Activated CD8-positive, alpha-beta memory T cell treated with anti-CD3 and anti-CD28 coated beads, Interleukin-2, amount 10 ng/mL, durations not matched to agents 7 days and 5 days (primary cell): ENCODE measurements around the gene CD2AP. TPM values are rescaled to one million over a fixed set of nuclear protein-coding genes. Genes with fewer than 3 reads are reported as not detected.
A peak's percentile ranks its signal among the peaks of the same experiment; 100 is the strongest.

Source experiments
- ATAC-seq: fragments of 150-1000 bp; cut with Tn5 transposase; one replicate; pipeline ENCODE4 v1.10.0; 2021; ENCODE audit warnings: moderate library complexity
- CTCF ChIA-PET: fragments of 350-600 bp; sonication (Branson Sonifier 250); formaldehyde crosslinking; loops from one replicate; lab custom pipeline; 2021; ENCODE audit warnings: antibody characterized with exemption; lab: Charles Lee
- DNase-seq: peaks from one replicate; pipeline ENCODE4 v3.0.0-alpha.2; 2020
- H3K27ac Mint-ChIP-seq: one replicate; pipeline ENCODE4 v1.8.0; 2021; ENCODE audit warnings: mild to moderate bottlenecking, mixed read lengths
- H3K27me3 Mint-ChIP-seq: one replicate; pipeline ENCODE4 v1.8.0; 2021; ENCODE audit warnings: mixed read lengths
- H3K36me3 Mint-ChIP-seq: one replicate; pipeline ENCODE4 v1.8.0; 2021; ENCODE audit warnings: mild to moderate bottlenecking, mixed read lengths
- H3K4me1 Mint-ChIP-seq: one replicate; pipeline ENCODE4 v1.8.0; 2021; ENCODE audit warnings: mixed read lengths
- H3K4me3 Mint-ChIP-seq: one replicate; pipeline ENCODE4 v1.8.0; 2021; ENCODE audit warnings: mild to moderate bottlenecking, moderate library complexity, mixed read lengths
- H3K9me3 Mint-ChIP-seq: one replicate; pipeline ENCODE4 v1.8.0; 2022; ENCODE audit warnings: low read depth, mixed read lengths
- total RNA-seq, 2 experiments: library from RNA; stranded (reverse); gene quantifications; one replicate each; pipeline ENCODE4 v1.2.3, GENCODE V29; 2021

The CD2AP gene
- total RNA-seq, 2 experiments from 2014 or later, result 25.5 to 30.9 TPM

DNA sequence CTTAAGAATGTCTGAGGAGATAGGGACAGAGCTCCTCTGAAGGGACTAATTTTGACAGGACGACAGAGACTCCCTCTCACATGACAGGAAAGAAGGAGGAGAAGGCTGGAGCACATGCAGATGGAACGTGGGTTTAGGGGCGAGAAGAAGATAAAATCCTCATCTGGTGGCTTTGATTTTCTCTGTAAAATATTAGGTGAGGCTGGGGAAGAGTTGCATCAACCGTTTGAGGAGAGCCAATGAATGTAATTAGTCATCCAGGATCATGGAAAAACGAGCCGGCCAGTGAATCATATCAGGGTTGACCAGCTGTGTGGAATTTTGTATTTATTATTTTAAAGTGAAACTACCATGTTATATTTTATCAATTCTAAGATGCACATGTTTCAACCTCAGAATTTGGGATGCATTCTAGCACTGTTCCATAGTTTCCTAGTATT, 173.9 kb downstream of the CD2AP start:
- no peak overlapping the region for H3K27ac Mint-ChIP-seq
- CTCF ChIA-PET, result no interaction called here
- H3K4me3 Mint-ChIP-seq, result no peak overlapping the region
- H3K36me3 Mint-ChIP-seq, result no peaks in the 10 kb centered on the region
- no peaks in the 10 kb centered on the region for H3K27me3 Mint-ChIP-seq
- no peak for DNase-seq
- peaks cover 9% of the 10 kb centered on the region for H3K4me1 Mint-ChIP-seq
- no peak for ATAC-seq
- H3K9me3 Mint-ChIP-seq, result no peaks in the 10 kb centered on the region

DNA sequence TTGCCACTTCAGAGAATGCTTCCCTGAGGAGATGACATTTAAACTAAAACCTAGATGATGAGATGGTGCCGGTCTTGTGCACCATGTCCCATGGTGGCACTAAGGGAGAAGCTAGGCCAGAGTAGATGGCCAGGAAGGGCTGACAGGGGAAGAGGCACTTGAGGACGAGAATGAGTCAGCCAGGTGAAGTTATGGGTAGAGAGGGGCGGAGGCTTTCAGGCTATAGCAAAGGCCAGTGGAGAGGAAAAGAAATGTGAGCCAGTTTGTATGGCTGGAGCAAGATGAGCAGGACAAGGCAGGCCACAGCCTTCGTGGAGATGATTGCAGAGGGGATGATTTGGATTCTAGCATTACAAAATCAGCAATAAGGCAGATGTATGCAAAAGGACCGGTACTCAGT, 176.1 kb downstream of the CD2AP start:
- H3K27me3 Mint-ChIP-seq, result no peaks in the 10 kb centered on the region
- DNase-seq, result no peak
- no peaks in the 10 kb centered on the region for H3K9me3 Mint-ChIP-seq
- CTCF ChIA-PET, result interaction anchor here (1.9 kb wide), 1 partner anchor 80 kb away, joined by 3 read pairs; no protein-coding TSS in a partner anchor
- H3K4me1 Mint-ChIP-seq, result peaks cover 9% of the 10 kb centered on the region
- no peaks in the 10 kb centered on the region for H3K36me3 Mint-ChIP-seq
- no peak for ATAC-seq
- H3K4me3 Mint-ChIP-seq, result no peak overlapping the region
- H3K27ac Mint-ChIP-seq, result no peak overlapping the region

DNA sequence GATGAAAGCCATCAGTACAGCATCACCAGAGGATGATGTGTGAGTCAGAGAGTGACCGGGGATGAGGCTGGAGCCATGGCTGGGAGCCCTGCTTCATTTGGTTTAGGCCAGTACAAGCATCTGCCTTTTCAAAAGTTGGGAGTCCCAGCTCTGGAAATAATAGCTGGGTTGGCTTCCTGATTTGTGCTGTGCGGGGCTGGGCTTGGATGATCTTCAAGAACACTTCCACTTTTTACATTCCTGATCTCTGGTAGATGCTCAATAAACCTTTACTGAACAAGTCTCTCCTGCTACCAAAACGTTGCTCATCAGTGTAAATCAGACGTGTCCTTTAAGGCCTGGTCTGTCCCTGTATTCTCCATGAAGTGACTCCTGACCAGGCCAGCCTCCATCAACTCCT, 176.7 kb downstream of the CD2AP start:
- H3K36me3 Mint-ChIP-seq, result no peaks in the 10 kb centered on the region
- CTCF ChIA-PET, result interaction anchor here (1.9 kb wide), 1 partner anchor 80 kb away, joined by 3 read pairs; no protein-coding TSS in a partner anchor
- H3K27me3 Mint-ChIP-seq, result no peaks in the 10 kb centered on the region
- H3K27ac Mint-ChIP-seq, result no peak overlapping the region
- peaks cover 9% of the 10 kb centered on the region for H3K4me1 Mint-ChIP-seq
- no peak for ATAC-seq
- no peak for DNase-seq
- no peak overlapping the region for H3K4me3 Mint-ChIP-seq
- H3K9me3 Mint-ChIP-seq, result no peaks in the 10 kb centered on the region

DNA sequence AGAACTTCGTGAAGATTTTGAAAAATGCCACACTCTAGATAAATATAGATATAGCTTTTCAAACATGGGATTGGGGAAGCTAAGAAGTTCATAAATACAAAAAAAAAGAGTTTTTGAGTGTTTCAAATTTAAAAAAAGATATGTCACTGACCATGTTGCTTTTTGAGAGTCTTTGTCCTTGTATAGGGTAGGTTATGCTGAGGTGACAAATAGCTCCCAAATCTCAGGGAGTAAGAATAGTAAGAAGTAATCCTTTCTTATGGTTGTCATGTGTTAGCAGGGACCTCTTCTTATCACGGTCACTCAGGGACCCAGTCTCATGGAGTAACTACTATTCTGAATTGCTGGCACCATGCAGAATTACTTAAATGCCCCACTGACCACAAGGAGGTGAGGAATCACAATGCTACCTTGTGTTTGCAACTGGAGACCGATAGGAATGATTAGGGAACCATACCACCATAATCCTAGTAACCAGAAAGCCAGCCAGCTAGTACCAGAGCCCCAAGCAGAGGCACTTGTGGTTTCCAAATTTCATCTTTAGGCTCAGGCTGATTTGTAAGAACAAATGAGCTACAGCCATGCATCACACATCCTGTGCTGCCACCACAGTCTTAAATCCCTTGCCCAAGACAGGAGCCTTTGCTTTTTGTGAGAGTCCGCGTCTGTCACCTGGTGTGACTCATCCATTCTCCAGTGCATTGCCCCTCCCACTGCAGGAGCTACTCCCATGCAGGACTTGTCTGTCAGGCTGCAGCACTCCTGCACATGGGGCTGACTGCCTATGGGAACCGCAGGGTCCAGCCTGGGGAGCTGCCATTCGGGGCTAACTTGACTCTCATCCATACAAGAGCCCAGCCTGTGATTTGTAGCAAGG, 178.4 kb downstream of the CD2AP start:
- Mint-ChIP-seq H3K27ac (no peak overlapping the region), H3K4me3 (no peak overlapping the region), H3K36me3 (no peaks in the 10 kb centered on the region), H3K27me3 (peaks cover 6% of the 10 kb centered on the region), H3K4me1 (peaks cover 9% of the 10 kb centered on the region), H3K9me3 (no peaks in the 10 kb centered on the region)
- DNase-seq (peak; percentile 76), ATAC-seq (peak; percentile 98)
- CTCF ChIA-PET, result interaction anchor here (1.0 to 1.3 kb wide), 2 partner anchors 12 to 25 kb away, joined by 3 to 6 read pairs; no protein-coding TSS in a partner anchor

DNA sequence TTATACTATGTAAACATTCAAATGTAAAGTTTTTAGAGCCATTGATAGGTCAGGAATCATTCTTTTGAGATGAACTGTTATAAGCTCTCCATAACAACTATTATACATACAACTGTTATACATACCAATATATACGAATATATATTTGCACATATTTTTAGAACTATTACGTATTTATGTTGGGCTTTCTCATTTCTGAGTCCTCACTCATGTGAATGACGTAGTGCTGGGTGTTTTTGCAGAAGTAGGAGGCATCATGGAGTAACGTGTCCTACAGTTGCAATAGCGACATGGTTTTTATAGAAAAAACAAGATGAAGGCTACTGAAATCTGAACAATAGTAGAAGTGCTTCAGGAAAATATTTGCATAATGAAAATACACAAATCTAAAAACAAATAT, 184.4 kb downstream of the CD2AP start:
- DNase-seq, result no peak
- peaks cover 25% of the 10 kb centered on the region for H3K27me3 Mint-ChIP-seq
- no peaks in the 10 kb centered on the region for H3K9me3 Mint-ChIP-seq
- no peaks in the 10 kb centered on the region for H3K36me3 Mint-ChIP-seq
- CTCF ChIA-PET, result no interaction called here
- H3K27ac Mint-ChIP-seq, result no peak overlapping the region
- no peak for ATAC-seq
- no peaks in the 10 kb centered on the region for H3K4me1 Mint-ChIP-seq
- no peak overlapping the region for H3K4me3 Mint-ChIP-seq

DNA sequence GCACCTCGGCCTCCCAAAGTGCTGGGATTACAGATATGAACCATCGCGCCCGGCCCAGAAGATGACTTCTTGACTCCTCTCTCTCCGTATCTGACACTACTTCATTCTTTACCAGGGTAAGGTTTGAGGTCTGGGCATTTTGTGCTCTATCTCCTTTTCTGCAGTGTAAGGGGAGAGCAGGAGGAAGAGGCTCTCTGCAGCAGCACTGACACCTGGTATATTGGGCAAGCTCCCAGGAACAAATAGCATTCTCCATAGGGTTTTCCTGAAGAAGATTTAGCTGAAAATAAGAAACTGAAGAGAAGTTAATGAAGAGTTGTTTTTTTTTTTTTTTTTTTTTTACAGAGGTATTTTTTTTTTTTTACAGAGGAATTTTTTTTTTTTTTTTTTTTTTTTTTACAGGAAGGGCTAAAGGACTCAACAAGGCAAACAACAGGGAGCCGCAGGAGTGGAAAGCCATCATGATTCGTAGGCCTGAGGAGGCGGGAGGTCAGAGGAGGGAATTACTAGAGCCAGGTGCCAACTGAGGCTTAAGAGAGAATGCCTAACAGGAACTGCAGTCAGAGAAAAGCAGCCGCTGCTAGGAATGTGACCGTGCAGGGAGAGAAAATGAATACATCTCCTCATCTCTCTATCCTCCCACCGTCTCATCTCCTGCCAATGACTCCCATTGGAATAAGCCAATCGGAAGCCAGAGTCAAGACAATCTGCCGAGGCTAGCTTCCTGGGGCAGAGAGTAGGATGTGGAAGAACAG, 186.1 kb downstream of the CD2AP start:
- ATAC-seq (no peak), DNase-seq (no peak)
- CTCF ChIA-PET, result no interaction called here
- H3K4me1 Mint-ChIP-seq, result no peaks in the 10 kb centered on the region
- peaks cover 33% of the 10 kb centered on the region for H3K27me3 Mint-ChIP-seq
- H3K4me3 Mint-ChIP-seq, result no peak overlapping the region
- H3K9me3 Mint-ChIP-seq, result no peaks in the 10 kb centered on the region
- H3K36me3 Mint-ChIP-seq, result no peaks in the 10 kb centered on the region
- no peak overlapping the region for H3K27ac Mint-ChIP-seq

DNA sequence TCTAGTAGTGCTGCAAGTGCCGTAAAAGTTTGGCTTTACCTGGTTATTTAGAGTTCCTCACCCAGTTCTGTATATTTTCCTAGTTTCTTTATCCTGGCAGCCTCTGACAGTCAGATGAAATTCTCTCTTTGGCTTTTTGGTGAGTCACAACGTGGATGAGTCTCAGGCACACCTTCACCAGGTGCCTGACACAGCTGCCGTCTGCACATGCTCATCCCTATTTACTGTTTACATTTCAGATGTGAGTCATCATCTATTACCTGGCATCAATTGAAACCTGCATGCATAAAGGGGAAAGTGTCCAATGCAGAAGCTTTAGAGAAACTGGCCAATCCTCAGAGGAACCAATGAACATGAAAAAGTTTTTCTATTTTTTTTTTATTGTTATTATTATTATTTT, 187.5 kb downstream of the CD2AP start:
- CTCF ChIA-PET, result no interaction called here
- Mint-ChIP-seq H3K27me3 (peaks cover 43% of the 10 kb centered on the region), H3K4me3 (no peak overlapping the region), H3K4me1 (no peaks in the 10 kb centered on the region), H3K27ac (no peak overlapping the region), H3K36me3 (no peaks in the 10 kb centered on the region), H3K9me3 (no peaks in the 10 kb centered on the region)
- ATAC-seq, result no peak
- DNase-seq, result no peak

DNA sequence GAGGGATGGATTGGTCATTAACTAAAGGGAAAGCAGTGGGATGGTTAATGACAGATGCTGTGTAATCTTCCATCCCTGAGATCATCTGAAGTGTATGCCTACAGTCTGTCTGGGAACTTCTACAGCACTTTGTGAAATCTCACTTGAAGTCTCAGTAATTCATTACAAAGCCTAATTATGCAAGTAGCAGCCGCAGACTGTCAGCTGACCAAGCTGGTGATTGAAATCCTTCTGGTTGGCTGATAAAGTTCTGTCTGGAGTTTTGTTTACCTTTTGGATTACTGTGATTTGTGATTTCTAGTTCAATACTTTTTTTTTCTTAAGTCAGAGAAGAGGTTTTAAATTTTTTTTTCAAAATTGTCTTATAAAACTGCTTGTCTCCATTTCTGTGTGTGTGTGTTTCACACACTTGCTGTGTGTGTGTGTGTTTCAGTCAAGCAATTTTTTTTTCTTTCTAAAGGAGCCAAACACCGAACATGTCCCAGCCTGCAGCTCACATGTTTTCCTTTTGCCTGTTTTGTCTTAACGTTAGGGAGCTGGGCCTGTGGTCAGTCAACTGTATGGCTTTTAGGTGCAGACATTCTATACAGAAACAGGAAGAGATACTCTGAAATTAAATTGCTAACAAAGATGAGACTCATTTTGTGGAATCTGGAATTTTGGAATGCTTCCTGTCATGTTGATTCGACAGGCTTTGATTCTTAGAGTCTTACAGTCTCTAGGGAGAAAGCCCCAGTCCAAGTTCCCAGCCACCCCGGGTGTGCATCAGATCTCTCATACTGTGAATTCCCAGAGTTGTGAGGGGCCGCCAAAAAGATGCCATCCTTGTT, 192.3 kb downstream of the CD2AP start:
- no peaks in the 10 kb centered on the region for H3K4me1 Mint-ChIP-seq
- no peak overlapping the region for H3K27ac Mint-ChIP-seq
- H3K9me3 Mint-ChIP-seq, result no peaks in the 10 kb centered on the region
- no peak overlapping the region for H3K4me3 Mint-ChIP-seq
- ATAC-seq, result no peak
- DNase-seq, result no peak
- no peaks in the 10 kb centered on the region for H3K36me3 Mint-ChIP-seq
- H3K27me3 Mint-ChIP-seq, result peaks cover 33% of the 10 kb centered on the region
- CTCF ChIA-PET, result no interaction called here

DNA sequence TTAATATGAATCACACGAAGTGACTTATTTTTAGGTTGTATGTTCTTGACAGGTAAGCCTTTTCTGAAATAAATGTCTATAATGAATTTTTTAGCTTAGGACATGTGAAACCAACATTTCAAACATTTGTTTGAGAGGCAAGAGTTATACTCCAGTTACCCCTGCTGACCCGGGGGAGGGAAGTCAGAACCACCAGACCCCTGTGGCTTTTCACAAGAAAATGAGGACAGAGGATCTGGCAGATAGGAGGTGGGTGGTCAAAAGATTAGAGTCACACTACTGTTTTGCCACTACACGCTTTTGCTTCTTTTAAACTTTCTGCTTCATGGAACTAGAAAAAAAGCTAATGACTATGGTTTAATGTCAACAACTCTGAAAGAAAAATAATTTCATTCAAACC, 193.3 kb downstream of the CD2AP start:
- Mint-ChIP-seq H3K4me1 (no peaks in the 10 kb centered on the region), H3K27me3 (peaks cover 33% of the 10 kb centered on the region), H3K36me3 (no peaks in the 10 kb centered on the region), H3K9me3 (no peaks in the 10 kb centered on the region), H3K4me3 (no peak overlapping the region), H3K27ac (no peak overlapping the region)
- CTCF ChIA-PET, result no interaction called here
- DNase-seq, result no peak
- ATAC-seq, result no peak

DNA sequence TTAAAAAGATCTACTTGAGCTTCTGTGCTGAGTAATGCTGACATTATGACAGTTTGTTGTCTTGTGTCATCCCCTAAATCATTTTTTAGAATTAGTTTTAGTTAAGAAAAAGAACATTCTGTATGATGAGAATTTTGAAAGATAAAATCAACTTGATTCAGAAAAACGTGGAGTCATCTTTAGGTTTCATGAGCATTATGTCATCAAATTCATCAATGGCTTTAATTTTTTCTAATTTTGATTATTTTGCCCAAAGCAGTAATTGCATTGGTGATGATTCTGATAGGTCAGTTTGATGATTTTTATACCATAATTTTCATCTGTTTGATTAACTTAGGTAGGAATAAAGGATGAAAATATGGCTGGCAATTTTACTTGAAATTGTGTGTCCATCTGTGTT, 194.2 kb downstream of the CD2AP start:
- ATAC-seq, result no peak

DNA sequence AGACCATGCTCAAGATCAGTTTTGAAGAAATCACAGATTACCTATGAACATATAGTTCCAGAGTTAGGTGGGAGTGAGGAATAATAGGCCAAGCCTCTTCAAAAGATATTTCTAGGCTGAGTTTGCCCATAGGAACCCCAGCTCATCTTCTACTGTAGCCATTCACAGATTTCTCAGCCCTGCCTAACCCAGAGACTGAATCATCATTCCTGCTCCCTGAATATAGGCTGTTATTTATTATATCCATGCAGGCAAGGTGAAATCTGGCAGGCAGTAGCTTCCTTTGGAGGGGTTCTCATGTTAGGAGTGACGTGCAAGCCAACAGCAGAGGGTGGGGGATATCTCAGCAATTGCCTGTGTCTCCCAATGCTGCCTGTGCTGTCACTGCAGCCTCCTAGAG, 195.2 kb downstream of the CD2AP start:
- CTCF ChIA-PET, result interaction anchor here (1.8 kb wide), 1 partner anchor 42 kb away, joined by 4 read pairs; no protein-coding TSS in a partner anchor
- no peak for ATAC-seq
- Mint-ChIP-seq H3K9me3 (no peaks in the 10 kb centered on the region), H3K36me3 (no peaks in the 10 kb centered on the region), H3K4me3 (no peak overlapping the region), H3K27ac (no peak overlapping the region), H3K4me1 (no peaks in the 10 kb centered on the region), H3K27me3 (peaks cover 31% of the 10 kb centered on the region)
- DNase-seq, result no peak

More for the DNA sequence above, 194.2 kb downstream of the CD2AP start:
- CTCF ChIA-PET, result interaction anchor here (1.8 kb wide), 1 partner anchor 41 kb away, joined by 4 read pairs; no protein-coding TSS in a partner anchor
- Mint-ChIP-seq H3K36me3 (no peaks in the 10 kb centered on the region), H3K4me1 (no peaks in the 10 kb centered on the region), H3K27me3 (peaks cover 37% of the 10 kb centered on the region), H3K9me3 (no peaks in the 10 kb centered on the region), H3K4me3 (no peak overlapping the region), H3K27ac (no peak overlapping the region)
- no peak for DNase-seq

DNA sequence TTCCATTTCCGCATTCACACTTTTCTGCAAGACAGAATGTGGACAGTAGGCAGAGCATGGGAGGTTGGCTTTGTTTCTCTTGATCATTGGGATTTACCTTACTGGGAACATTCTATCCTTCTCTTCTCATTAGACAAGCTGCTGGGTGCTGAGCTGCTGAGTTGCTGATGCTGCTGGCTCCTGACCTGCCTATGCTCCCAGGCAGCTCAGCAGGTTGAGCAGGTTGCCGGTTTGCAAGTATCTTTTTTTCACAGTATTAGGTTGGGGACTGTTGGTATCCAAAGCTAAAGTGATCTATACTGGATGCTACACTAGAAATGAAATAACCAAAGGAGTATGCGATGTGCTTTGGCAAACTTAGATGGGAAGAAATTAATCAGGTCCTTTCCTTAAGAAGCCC, 197.1 kb downstream of the CD2AP start:
- ATAC-seq (no peak), DNase-seq (no peak)
- Mint-ChIP-seq H3K36me3 (no peaks in the 10 kb centered on the region), H3K27me3 (peaks cover 21% of the 10 kb centered on the region), H3K27ac (no peak overlapping the region), H3K4me1 (no peaks in the 10 kb centered on the region), H3K4me3 (no peak overlapping the region), H3K9me3 (no peaks in the 10 kb centered on the region)
- CTCF ChIA-PET, result no interaction called here
